GM19043 (cell line): ENCODE data around the gene RIOK3.

Experiments used
- ATAC-seq: cut with Tn5 transposase; IDR thresholded peaks from one replicate; pipeline ENCODE4 v1.9.1; 2021; ENCODE audit warnings: low read depth; ENCODE audit not compliant: unreplicated experiment

Gene RIOK3

GRCh38 chr18:23526501-23527063 lies 73.5 kb downstream of the RIOK3 start:
- ATAC-seq: no peak

- no peak for ATAC-seq
These were observed 75.7 kb downstream of the RIOK3 start for GRCh38 chr18:23528580-23529472.

- ATAC-seq: no peak
These were observed 76.5 kb downstream of the RIOK3 start for GRCh38 chr18:23529604-23530003.

DNA sequence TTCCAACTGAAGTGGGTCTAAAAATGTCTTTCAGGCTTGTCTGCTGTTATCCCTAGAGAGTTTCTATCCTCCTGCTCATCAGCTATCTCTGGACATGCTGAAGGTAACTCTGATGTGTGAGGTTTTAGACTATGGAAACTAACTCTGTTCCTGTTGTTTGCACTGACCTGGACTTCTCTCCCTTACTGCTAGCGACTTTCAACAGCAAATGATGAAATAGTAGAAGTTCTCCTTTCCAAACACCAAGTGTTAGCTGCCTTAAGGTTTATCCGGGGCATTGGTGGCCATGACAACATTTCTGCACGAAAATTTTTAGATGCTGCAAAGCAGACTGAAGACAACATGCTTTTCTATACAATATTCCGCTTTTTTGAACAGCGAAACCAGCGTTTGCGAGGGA lies 77.1 kb downstream of the RIOK3 start:
- ATAC-seq: no peak

GRCh38 chr18:23531912-23532311 lies 78.8 kb downstream of the RIOK3 start:
- ATAC-seq: no peak
